Putamen (tissue), 1 donor: ENCODE measurements around the gene CIZ1.

ENCODE experiments used
- DNase-seq: peaks from one replicate; pipeline ENCODE4 v3.0.0-alpha.2; 2016; ENCODE audit warnings: low spot score

CIZ1 gene

DNA sequence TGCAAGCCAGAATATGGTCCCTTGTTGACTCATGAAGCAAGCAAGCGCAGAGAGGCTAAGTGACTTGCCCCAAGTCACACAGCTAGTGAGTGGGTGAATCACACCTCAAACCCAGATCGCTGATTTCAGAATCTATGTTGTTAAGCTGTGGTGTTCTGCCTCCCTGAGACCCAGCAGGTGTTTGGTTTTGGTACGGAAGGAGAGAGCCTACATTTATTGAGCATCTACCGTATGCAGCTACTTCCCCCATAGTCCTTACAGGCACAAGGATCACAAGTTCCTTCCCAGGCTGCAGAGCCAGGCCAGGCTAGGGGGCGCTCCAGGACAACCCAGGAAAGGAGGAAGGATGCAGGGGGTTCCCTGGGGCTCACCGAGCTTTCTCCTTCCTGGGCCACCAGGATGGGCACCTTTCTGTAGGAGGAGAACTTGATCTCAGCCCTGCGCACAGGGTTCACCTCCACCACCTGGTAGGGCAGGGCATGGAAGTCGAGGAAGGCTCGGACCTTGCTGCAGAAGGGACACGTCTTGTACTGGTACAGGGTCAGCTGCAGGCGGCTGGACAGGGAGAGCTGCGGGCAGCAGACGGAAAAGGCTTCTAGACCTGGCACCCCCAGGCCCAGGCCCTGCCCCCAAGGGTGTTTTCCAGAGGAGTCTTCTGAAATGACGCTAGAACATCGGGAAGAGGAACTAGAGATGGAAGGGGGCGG, 66.3 kb downstream of the CIZ1 start:
- no peak for DNase-seq

GRCh38 chr9:128124451-128124850, 66.9 kb downstream of the CIZ1 start:
- DNase-seq: no peak

- no peak for DNase-seq
Observed at GRCh38 chr9:128123451-128124080, 67.8 kb downstream of the CIZ1 start.

GRCh38 chr9:128122809-128123175, 68.6 kb downstream of the CIZ1 start:
- DNase-seq: no peak

DNA sequence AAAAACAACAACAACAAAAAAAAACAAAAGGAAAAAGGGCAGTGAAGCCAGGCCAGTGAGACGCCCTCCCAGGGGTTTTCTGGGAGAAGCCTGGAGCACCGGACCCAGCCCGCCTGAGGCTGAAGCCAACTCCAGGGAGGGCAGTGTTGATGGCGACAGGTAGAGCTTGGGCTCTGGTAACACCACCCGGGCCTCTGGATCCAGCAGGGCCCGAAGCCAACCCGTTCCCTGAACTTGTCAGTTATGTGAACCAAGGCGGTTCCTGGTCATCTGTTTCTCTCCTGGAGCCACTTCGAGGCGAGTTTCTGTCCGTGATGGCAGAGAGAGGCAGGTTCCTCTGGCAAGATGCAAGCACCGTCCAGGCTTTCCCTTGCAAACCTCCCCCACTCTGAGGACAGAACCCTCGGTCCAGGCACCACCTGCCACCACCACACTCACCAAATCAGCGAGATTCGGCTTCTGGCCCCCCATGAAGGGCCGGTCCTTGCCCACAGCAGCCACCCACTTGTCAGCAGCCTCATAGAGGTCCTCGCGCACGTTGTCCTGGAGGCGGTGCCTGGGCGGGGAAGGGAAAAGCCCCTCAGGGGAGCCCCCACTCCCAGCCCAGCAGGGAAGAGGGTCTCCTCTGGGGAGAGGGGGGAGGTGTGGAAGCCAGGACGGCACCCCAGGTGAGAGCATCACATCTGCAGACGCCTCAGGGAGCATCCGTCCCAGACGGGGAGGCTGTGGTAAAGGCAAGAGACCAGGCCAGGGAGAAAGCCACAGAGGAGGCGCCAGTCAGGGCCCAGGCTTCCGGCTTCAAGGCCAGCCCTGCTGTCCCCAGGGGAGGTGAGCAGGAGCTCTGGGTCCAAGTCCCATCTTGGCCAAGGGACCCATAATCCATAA, 69.2 kb downstream of the CIZ1 start:
- DNase-seq: no peak

- DNase-seq: no peak
Observed at GRCh38 chr9:128121466-128121810, 69.9 kb downstream of the CIZ1 start.

GRCh38 chr9:128120741-128121465, 70.5 kb downstream of the CIZ1 start:
- no peak for DNase-seq

DNA sequence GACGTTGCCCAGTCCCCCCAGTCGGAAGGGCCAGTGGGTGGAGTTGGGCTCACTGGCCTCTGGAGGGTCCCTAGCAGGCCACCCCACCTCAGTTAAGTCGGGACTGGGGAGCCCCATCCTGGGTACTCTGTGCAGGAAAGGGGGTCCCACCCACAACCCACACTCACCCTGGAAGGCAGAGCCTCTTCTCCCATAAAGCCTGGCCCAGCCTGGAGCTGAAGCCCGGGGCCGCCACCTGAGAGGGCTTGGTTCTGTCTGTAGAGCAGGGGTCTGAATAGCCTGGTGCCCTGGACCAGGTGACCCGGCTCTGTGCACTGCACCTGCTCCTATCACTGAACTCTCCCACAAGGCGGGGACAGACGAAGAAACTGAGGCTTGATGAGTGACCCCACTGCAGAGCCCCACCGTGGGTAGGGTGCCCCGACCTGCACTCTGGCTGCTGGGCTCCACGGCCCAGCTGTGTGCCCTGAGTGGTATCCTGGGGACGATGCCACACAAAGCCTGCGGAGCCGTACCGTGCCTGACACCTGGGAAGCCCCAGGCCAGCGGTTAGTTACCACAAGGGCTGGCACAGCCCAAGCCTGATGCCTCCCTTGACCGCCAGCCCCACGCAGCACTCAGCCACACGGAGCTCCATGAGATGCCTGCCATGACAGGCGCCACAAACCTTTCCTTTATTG, 71.2 kb downstream of the CIZ1 start:
- no peak for DNase-seq

GRCh38 chr9:128118971-128119665, 72.3 kb downstream of the CIZ1 start:
- DNase-seq: no peak

GRCh38 chr9:128118472-128118857, 72.9 kb downstream of the CIZ1 start:
- DNase-seq: no peak

- DNase-seq: peak; percentile 87
Observed at GRCh38 chr9:128117613-128118471, 73.5 kb downstream of the CIZ1 start.

DNA sequence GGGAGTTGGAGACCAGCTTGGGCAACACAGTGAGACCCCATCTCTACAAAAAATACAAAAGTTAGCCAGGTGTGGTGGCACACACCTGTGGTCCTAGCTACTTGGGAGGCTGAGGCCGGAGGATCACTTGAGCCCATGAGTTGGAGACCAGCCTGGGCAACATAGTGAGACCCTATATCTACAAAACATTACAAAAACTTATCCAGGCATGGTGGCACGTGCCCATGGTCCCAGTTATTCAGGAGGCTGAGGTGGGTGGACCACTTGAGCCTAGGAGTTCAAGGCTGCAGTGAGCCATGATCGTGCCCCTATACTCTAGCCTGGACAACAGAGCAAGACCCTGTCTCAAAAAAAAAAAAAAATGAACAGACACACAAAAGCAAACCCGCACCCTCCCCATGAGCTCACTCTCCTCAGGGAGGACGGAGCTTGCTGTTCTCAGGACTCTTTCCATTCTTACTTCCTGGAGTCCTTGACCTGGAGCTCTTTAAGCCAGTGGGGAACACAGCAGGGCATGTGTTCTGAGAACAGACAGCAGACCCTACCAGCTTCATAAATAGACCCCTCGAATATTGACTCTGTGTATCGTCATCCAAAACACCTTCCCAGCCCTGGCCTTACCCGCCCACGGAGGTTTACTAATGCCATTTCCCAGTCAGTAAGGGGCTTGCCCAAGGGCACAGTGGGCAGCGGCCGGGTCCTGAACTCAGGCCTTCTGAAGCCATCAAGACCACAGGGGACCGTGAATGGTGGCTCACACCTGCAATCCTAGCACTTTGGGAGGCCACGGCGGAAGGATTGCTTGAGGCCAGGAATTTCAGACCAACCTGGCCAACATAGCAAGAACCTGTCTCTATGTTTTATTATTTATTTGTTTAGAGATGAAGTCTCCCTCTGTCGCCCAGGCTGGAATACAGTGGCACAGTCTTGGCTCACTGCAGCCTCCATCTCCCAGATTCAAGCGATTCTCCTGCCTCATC, 75.0 kb downstream of the CIZ1 start:
- DNase-seq: no peak
